ENCODE results near the gene FUT2.
A peak's percentile ranks its signal among the peaks of the same experiment; 100 is the strongest.
"Not testable (repeated sequence)": the region's sequence is repeated elsewhere in the genome, so short reads cannot be mapped to it uniquely, and the experiment has no call there.

Gene FUT2

DNA sequence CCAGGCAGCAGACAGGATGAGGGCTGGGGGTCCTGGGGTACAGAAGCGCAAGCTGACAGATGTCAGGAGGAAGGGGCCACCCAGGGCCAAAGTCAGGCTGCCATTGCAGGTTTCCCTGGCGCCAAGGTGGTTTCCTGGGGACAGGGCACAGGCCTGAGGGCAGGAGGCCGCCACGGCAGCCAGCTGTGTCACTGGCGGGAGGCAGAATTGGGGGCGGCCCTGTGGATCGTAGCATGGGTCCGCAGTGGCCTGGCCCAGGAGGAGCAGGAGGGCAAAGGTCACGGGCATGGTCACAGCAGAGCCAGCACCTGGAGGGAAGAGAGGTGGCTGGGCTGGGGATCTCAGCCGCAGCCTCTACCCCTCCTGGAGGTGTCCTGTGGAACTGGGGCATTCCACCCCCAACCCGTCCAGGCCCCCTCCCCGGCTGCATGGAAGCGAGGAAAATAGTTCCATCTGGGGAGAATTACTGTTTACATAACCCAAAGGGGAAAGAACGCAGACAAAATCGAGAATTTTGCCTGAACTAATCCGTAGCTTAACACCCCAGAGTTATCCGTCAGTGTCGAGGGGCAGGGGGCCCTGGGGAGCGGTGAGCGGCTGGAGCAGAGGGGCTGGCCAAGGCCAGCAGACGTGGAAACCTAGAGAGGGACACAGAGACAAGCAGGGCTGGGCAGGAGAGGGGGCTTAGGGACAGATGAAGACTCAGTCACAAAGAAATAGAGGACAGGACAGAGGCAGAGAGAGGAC, 24.9 kb upstream of the FUT2 start:
- DNase-seq (ENCODE audit: low spot score): no peak

DNA sequence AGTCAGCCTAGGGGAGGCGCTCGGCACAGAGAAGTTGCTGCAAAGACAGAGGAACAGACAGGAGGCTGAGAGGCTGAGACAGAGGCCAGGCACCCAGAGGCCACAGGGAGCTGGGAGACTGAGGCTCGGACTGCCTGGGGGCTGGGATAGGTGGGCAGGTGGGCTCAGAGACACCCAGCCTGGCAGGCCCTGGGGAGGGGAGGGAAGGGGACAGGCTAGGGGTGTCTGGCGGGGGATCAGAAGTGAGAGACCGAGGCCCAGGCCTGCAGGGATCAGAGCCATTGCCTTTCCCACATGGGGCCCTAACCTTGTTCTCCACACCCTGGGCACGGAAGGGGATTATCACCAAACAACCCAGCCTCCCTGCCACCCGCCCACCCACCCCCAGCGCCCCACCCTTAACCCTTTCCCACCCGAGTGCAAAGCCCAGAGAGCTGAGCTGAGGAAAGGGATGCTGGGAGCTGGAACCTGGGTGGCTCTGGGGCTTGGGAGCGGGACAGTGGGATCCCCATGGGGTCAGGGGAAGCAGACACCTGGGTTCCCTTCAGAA, 24.2 kb upstream of the FUT2 start:
- no peak for DNase-seq (ENCODE audit: low spot score)

DNA sequence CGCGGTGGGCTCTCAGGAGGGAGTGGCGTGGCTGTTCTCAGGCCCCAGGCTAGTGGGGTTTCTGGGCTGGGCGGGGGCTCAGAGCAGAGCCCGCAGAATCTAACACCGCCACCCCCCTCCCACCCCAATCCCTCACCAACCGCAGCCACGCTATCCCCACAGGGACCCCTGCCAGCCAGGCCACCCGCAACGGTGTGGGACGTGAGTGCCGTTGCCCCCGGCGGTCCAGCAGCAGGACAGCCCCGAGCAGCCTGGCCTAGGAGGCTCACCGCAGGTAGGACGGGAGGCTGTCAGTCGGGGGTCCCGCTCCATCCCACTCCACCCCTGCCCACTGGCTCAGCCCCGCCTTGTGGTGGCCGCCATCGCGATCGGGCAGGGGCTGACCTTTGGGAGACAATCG, 22.8 kb upstream of the FUT2 start, which contains the start of gene NTN5:
TSS of gene NTN5 (minus strand) at position 24 of the 400 bp plus-strand sequence. CDS start 2,031 bp downstream, outside the sequence.
- no peak for DNase-seq (ENCODE audit: low spot score)

DNA sequence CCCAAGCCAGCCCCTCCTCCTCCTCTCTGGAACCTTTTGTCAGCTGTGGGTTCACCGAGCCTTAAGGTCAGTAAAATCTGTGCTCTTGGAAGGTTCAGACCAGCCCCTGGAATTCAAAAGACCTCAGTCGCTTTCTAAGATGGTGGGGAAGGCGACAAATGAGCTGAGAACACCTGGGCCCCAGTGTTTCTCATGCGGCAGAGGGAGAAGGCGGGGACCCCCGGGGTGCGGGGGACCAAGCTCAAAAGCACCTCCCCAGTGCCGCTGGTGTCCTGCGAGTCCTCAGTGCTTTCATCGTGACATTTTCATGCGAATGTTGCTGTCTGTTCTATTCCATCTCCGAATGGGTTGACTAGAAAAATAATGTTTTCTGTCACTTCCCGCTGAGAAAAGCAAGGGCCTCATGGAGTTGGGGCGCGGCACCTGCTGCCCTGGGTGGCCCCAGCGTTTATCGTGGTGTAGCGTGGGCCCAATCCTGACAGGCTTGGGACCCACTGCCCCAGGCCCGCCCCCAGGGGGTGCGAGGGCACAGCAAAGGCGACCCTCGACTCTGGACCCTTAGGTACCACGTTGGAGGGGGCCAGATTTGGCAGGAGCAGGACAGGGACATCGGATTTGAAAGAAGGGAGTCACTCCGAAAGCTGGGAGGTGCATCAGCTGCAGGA, 22.2 kb upstream of the FUT2 start:
- no peak for DNase-seq (ENCODE audit: low spot score)

DNA sequence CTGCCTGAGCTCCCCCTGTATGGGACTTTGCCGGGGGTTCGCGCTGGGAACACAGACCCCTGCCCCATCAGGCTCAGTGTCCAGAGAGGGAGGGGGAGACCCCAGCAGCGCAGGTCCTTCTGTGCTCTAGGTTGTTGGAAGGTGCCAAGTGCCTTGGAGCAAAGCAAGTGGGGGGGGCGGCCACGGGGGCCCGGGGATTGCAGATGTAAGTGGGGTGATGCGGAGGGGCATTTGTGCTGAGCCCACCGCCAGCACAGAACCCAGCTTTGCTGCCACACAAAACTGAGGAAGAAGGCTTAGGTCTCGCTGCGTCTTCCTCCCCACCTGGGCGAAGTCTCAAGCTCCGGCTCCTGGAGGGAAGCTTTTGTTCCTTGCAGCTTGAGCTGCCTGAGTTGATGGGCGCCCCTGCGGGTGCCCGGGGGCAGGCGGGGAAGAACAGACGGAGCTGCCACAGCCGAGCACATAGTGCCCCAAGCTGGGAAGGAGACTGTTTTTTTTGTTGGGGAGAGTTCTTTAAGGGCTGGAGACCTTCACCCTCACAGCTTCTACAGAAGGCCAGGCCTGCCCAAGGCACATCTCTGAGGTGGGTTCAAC, 21.5 kb upstream of the FUT2 start:
- DNase-seq (ENCODE audit: low spot score): no peak

DNA sequence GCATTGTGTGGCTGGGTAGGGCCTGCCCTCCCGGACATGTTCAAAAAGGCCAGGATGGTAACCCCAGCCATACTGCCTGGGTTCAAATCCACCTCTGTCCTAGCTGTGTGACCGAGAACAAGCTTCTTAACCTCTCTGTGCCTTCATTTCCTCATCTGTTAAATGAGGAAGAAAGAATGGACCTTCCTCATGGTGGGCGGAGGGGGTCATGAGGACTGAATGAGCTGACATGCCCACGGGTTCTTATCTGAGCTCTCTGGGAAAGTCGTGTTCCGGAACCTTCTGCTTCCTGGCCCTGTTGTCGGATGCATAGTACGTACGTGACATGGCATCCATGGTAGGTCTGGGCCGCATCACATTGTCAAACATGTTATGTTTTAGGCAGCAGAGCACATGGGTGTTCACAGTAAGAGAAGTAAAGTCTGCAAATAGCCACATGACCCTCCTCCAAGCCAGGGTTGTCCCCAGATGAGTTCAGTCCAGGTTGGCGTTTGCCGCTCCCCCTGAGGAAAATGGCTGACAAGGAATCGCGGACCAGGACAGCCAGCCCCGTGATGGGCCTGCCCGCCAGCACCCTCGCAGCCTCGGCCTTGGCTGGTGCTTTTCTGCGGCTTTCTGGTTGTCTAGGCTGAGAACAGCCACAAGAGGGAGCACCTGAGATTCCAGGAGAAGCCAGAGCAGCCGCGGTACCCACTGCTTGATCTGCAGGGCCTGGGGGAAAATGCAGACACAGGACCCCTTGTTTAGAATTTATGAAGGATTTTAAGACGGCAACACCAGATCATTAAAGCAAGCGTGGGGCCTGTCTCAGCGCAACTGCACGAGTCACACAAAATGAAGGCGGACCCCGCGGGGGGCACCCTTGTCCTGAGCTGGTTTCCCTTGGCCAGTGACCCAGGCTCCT, 20.6 kb upstream of the FUT2 start:
- peak; percentile 85 for DNase-seq (ENCODE audit: low spot score)

DNA sequence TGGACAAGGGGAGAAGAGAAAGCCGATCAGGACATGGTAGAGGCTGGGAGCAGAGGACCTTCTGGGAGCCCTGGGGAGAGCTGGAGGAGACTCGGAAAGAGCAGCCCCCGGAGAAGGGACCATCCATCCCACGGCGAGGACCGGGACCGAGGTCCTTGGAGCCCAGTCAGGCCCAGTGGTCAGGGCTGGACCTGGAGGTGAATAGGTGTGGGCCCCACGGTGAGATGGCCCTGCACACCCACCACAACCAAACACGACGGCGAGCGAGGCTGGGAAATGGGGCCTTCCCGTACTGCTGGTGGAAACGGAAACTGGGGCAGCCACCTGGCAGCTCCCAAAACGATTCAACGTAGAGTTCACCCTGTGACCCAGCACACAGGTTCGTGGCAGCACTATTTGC, 19.3 kb upstream of the FUT2 start:
- no peak for DNase-seq (ENCODE audit: low spot score)

DNA sequence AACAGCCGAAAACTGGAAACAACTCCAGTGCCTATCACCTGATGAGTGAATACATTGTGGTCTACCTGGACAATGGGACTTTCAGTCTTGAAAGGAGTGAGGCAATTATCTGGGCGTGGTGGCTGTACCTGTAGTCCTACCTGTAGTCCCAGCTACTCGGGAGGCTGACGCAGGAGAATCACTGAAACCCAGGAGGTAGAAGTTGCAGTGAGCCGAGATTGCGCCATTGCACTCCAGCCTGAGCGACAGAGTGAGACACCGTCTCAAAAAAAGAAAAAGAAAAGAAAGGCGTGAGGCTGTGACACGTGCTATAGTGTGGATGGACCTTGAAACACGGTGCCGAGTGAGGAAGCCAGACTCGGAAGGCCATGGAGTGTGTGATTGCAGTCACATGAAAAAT, 18.9 kb upstream of the FUT2 start:
- no peak for DNase-seq (ENCODE audit: low spot score)

DNA sequence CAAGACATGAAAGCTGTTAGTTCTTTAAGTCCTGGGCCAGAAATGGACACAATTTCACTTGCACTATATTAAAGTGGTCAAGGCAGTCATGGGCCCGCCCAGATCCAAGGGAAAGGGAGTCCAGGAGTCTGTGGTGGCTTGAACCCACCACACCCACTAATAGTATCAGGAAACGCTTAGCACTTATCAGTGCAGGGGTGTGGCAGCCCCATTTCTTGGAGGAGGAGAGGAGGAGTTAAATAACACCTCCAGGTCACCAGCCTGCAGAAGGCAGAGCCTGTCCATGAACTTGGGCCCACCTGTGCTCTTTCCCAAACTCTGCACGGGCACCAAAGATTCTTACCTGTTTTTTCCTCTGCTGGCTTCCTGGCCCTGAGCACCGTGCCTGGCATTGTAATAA, 17.6 kb upstream of the FUT2 start:
- DNase-seq (ENCODE audit: low spot score): no peak

DNA sequence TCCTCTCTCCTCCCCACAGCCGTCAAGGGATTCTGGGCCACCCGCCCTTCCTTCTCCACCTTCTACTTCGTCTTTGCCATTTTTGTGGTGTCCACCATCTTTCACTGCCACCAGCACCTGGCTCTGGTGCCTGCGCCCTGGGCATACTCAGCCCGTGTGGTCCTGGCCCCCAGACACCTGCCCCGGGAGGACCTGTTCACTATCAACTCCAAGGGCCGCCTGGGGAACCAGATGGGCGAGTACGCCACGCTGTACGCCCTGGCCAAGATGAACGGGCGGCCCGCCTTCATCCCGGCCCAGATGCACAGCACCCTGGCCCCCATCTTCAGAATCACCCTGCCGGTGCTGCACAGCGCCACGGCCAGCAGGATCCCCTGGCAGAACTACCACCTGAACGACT, 15.8 kb upstream of the FUT2 start:
- DNase-seq (ENCODE audit: low spot score): not testable (repeated sequence)

DNA sequence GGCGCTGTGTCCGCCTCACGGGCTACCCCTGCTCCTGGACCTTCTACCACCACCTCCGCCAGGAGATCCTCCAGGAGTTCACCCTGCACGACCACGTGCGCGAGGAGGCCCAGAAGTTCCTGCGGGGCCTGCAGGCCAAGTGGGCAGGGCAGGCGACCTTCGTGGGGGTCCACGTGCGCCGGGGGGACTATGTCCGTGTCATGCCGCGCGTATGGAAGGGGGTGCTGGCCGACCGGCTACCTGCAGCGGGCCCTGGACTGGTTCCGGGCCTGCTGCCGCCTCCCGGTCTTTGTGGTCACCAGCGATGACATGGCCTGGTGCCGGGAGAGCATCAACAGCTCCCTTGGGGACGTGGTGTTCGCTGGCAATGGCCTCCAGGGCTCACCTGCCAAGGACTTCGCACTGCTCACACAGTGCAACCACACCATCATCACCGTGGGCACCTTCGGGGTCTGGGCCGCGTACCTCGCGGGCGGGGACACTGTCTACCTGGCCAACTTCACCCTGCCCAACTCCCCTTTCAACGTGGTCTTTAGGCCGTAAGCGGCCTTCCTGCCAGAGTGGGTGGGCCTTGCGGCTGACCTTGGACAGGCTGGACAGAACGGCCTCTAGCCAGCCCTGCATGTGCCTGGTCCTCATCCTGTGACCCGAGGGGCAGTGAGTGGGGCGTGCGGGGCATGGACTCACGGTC, 15.2 kb upstream of the FUT2 start:
- DNase-seq (ENCODE audit: low spot score): no peak

DNA sequence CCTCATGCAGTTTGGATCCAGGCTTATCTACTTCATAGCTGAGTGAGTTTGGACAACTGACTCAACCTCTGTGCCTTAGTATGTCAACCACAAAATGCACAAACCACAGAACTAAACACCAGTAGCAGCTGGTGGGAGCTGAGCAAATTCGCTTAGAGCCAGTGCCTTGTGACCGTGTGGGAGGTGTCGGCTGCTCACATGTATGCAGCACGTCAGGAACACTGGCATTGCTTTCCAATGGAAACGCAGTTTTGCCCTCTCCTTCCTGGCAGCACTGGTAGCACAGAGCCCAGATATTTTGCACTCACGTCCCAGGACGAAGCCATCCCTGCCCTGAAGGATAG, 14.7 kb upstream of the FUT2 start:
- peak; percentile 14 for DNase-seq (ENCODE audit: low spot score)

DNA sequence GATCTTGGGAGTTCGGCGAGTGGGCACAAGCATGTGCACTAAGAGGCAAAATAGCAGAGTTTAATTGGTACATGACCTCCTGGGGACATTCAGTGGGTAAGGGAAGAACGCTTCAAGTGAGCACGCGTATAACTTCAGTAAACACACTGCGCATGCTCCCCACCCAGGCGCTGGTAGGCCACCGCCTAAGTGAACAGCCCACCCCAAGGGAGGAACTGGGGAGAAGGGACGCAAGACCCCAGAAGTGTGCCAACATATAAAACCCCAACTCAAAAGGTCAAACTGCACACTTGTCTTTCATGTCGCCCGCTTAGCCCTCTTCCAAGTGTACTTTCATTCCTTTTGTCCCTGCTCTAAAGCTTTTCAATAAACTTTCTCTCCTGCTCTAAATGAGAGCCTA, 12.4 kb upstream of the FUT2 start:
- DNase-seq (ENCODE audit: low spot score): no peak

DNA sequence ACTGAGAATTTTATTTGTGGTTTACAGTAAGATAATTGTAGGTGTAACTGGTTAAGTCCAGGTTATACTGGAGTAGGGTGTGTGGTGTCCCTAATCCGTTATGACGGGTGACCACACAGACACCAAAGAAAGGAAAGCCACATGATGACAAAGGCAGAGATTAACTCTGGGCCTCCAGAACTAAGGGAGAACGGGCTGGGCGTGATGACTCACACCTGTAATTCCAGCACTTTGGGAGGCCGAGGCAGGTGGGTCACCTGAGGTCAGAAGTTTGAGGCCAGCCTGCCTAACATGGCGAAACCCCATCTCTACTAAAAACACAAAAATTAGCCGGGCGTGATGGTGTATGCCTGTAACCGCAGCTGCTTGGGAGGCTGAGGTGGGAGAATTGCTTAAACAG, 10.2 kb upstream of the FUT2 start:
- no peak for DNase-seq (ENCODE audit: low spot score)

DNA sequence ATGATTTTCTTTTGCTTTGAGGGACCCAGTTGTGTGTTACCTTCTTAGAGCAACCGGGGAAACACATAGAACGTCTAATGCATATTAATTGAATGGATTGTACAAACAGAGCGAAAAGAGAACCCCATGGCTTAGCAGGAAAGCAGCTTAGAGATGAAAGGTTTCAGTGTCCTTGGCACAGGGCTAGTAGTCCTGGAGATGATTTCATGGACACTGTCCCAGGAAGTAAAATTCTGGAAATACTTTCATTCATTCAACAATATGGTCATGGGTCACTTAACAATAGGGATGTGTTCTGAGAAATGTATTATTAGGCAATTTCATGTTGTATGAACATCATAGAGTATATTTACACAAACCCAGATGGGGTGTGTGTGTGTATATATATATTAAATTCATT, 9.7 kb upstream of the FUT2 start:
- DNase-seq (ENCODE audit: low spot score): no peak

DNA sequence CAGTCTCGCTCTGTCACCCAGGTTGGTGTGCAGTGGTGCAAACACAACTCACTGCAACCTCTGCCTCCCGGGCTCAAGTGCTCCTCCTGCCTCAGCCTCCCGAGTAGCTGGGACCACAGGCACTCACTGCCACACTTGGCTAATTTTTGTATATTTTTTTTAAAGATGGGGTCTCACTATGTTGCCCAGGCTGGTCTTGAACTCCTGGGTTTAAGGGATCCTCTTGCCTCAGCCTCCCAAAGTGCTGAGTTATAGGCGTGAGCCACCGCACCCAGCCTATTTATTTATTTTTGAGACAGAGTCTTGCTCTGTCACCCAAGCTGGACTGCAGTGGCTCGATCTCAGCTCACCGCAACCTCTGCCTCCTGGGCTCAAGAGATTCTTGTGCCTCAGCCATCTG, 9.1 kb upstream of the FUT2 start:
- DNase-seq (ENCODE audit: low spot score): not testable (repeated sequence)

DNA sequence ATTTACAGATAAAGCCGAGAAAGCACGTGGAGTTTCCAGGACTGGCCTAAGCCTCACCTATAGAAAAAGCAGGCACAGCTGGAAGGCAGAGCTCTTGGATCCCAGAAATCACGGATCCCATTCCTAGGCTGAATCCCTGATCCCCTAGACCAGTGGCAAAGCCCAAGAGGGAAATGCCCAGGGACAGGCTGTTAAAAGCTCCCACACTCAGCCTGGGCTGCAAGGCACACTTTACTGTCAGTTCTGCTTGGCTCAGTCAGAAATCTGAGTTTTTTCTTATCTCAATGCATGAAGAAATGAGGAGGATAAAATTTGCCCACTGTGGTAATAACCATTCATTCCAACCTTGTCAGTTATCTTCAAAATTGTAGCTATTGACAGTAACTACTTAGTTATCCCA, 8.0 kb upstream of the FUT2 start:
- no peak for DNase-seq (ENCODE audit: low spot score)

DNA sequence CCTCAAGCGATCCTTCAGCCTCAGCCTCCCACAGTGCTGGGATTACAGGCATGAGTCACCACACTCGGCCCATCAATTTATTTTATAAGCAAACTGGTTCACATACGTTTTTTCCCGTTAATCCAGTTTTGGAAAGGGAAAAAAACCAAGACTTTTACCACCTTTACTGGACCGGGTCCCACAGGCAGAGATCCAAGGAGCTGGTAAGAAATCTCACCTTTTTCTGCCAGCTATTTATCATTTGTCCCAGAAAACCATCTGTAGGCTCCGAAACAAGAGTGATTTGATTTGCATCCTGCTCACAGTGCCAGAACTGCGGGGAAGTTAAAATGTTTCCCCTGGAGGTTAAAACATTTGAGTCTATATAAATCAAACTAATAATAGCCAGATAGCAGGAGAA, 6.3 kb upstream of the FUT2 start:
- no peak for DNase-seq (ENCODE audit: low spot score)

DNA sequence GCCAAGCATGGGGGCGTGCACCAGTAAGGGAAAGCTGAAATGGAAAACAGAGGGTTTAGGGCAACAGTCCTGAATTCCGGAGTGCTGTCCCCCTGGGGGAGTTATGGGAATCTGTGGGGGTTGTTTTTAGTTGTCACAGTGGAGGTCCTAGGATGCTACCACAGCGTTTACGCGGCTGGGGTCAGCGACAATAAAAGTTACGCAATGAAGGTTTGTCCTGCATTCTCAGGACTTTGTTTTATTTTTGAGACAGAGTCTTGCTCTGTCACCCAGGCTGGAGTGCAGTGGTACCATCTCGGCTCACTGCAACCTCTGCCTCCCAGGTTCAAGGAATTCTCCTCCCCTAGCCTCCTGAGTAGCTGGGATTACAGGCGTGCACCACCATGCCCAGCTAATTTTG, 2.1 kb upstream of the FUT2 start:
- not testable (repeated sequence) for DNase-seq (ENCODE audit: low spot score)

DNA sequence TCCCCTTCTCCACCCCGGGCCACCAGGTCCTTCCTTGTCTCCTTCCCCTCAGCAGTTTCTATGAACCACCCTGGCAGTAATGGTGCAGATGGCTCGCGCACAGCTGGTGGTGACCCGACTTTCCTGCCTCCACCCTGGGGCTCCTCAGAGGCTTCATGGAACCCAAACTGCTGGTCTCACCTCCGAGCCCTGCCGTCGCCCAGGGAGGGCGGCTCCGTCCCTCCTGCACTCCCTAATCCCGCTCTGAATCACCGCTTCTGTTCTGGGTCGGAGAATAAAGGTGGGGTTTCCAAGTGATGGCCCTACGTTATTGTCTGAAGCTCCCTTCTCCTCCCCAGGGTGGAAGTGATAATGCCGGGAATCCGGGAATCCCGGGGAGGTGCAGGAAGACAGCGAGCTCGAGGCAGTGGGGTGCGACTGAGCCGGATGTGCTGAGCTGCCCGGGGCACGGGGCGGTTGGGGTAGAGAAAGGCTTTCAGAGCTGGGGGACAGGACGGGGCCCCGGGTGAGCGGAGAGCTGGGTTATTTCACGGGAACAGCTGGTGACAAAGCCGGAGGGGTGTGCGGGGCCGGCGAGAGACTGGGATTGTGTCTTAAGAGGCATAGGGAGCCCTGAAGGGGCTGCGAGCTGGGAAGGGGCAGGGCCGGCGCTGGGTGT, 711 bp downstream of the FUT2 start:
- no peak for DNase-seq (ENCODE audit: low spot score)

DNA sequence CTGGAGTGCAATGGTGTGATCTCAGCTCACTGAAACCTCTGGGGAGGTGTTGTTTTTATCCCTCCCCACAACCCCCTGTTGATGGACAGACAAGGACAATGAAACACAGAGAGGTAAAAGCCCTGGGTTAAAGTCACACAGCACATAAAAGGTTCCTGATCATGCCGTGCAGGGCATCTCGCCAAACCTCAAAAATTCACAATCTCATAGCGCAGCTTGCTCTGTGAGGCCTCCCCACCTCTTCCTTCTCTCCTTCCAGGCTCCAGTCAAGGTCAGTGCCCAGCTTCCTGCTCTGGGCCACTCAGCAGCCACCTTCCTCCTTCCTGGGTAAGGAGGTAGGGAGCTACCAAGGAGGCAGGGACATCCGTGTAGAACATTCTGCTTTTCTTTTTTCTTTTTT, 2.3 kb downstream of the FUT2 start:
- DNase-seq (ENCODE audit: low spot score): no peak

Measured in RKO (cell line).